Measurements from ENCODE around the gene STAMBP.

Gene STAMBP

DNA sequence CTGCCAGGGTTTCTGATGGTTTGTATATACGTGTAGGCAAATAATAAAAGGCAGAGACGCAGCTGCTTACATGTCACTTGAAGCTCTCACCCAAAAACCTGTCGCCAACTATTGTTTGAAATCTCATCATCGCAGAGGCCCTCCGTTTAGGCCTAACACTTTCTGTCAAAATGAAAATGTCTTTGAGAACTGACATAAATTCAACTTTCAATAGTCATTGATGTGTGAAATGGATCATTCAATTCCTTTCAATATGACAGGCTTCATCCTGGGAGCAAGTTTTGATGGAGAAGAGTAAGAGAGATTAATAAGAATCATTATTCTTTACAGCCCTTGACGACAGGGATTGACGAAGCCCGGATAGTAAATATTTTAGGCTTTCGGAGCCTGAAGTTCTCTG, 66.7 kb downstream of the STAMBP start:
- TF ChIP-seq, protein P1, sequence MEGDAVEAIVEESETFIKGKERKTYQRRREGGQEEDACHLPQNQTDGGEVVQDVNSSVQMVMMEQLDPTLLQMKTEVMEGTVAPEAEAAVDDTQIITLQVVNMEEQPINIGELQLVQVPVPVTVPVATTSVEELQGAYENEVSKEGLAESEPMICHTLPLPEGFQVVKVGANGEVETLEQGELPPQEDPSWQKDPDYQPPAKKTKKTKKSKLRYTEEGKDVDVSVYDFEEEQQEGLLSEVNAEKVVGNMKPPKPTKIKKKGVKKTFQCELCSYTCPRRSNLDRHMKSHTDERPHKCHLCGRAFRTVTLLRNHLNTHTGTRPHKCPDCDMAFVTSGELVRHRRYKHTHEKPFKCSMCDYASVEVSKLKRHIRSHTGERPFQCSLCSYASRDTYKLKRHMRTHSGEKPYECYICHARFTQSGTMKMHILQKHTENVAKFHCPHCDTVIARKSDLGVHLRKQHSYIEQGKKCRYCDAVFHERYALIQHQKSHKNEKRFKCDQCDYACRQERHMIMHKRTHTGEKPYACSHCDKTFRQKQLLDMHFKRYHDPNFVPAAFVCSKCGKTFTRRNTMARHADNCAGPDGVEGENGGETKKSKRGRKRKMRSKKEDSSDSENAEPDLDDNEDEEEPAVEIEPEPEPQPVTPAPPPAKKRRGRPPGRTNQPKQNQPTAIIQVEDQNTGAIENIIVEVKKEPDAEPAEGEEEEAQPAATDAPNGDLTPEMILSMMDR (IDR thresholded peaks at IDR 0.05; ENCODE audit: low read depth, low read length, poor library complexity, severe bottlenecking), result no peak
- no peak for TF ChIP-seq EZH2phosphoT487 (IDR thresholded peaks at IDR 0.05; ENCODE audit: borderline replicate concordance, low read length)
- H3K79me2 ChIP-seq (ENCODE audit: control insufficient read depth, low read length), result no peaks in the 10 kb centered on the region
- H3F3A ChIP-seq (ENCODE audit: control insufficient read depth, insufficient read depth), result no peaks in the 10 kb centered on the region
- no peak overlapping the region for H3K4me3 ChIP-seq (ENCODE audit: low read length)
- H3K4me2 ChIP-seq (ENCODE audit: low read length), result no peak overlapping the region
- no peaks in the 10 kb centered on the region for H3K36me3 ChIP-seq (ENCODE audit: control insufficient read depth, low read length)
- peaks cover 3% of the 10 kb centered on the region; the same call in 1 of the 2 replicates for H3K27me3 ChIP-seq (ENCODE audit: control insufficient read depth, low read length)
- no peaks in the 10 kb centered on the region for H3K4me1 ChIP-seq (ENCODE audit: control insufficient read depth, low read length)
- H3K9me2 ChIP-seq (replicated peaks; ENCODE audit: control insufficient read depth, low read length), result no peaks in the 10 kb centered on the region
- no peak overlapping the region for H3K27ac ChIP-seq (ENCODE audit: low read depth, low read length)
- no peaks in the 10 kb centered on the region for H3K9me3 ChIP-seq (ENCODE audit: control insufficient read depth, insufficient read depth, low read length)
- H4K20me1 ChIP-seq (ENCODE audit: control insufficient read depth, insufficient read depth, low read depth, low read length), result no peaks in the 10 kb centered on the region

DNA sequence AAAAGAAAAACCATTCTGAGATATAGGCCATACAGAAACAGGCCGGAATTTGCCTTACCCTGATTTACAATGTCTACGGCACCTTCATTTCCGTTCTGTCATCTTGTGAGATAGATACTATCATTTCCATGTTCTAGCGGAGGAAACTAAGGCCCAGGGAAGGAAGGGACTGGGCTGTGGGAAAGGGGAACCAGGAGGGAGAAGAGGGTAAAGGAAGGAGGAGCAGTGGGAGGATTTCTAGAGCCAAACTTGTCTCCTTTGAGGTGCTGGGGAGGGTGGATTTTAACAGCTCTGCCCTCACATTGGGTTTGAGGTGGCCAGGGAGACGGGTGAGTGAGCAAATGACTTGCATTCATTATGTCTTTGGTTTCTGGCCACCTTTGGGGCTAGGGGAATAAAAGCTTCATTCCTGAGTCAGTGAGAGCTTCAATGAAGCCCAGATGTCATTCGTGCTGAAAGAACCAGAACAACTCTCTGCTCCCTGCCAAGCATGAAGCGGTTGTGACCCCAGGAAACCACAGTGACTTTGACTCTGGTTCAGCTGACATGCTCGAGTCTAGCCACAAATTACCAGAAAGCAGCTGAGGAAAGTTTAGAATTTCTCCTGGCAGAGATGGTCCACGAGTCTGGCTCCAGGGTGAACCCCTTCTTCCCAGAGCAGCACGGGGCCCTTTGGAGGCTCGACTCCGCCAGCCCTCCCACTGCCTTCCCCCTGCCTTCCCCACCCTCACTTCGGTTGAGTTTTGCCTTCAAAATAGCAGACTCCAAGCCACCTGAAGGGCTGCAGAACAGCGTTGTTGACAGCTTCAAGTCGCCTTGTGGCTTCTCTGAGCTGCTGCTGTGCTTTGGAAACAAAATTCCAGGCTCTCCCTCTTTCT, 67.8 kb downstream of the STAMBP start:
- Histone ChIP-seq H3K79me2 (ENCODE audit: control insufficient read depth, low read length) (no peaks in the 10 kb centered on the region), H3K36me3 (ENCODE audit: control insufficient read depth, low read length) (no peaks in the 10 kb centered on the region), H3K4me1 (ENCODE audit: control insufficient read depth, low read length) (no peaks in the 10 kb centered on the region), H3K9me2 (replicated peaks; ENCODE audit: control insufficient read depth, low read length) (no peaks in the 10 kb centered on the region), H3F3A (ENCODE audit: control insufficient read depth, insufficient read depth) (no peaks in the 10 kb centered on the region), H3K27me3 (ENCODE audit: control insufficient read depth, low read length) (no peaks in the 10 kb centered on the region), H4K20me1 (ENCODE audit: control insufficient read depth, insufficient read depth, low read depth, low read length) (no peaks in the 10 kb centered on the region), H3K9me3 (ENCODE audit: control insufficient read depth, insufficient read depth, low read length) (no peaks in the 10 kb centered on the region), H3K27ac (ENCODE audit: low read depth, low read length) (no peak overlapping the region), H3K4me3 (ENCODE audit: low read length) (no peak overlapping the region), H3K4me2 (ENCODE audit: low read length) (no peak overlapping the region)
- TF ChIP-seq, protein P1 (IDR thresholded peaks at IDR 0.05; ENCODE audit: low read depth, low read length, poor library complexity, severe bottlenecking), result no peak
- no peak for TF ChIP-seq EZH2phosphoT487 (IDR thresholded peaks at IDR 0.05; ENCODE audit: borderline replicate concordance, low read length)

GRCh38 chr2:73897240-73897583, 68.5 kb downstream of the STAMBP start:
- H3K27me3 ChIP-seq (ENCODE audit: control insufficient read depth, low read length), result no peaks in the 10 kb centered on the region
- no peak for TF ChIP-seq EZH2phosphoT487 (IDR thresholded peaks at IDR 0.05; ENCODE audit: borderline replicate concordance, low read length)
- TF ChIP-seq, protein P1 (IDR thresholded peaks at IDR 0.05; ENCODE audit: low read depth, low read length, poor library complexity, severe bottlenecking), result no peak
- H3K9me2 ChIP-seq (replicated peaks; ENCODE audit: control insufficient read depth, low read length), result no peaks in the 10 kb centered on the region
- no peaks in the 10 kb centered on the region for H3K79me2 ChIP-seq (ENCODE audit: control insufficient read depth, low read length)
- H3F3A ChIP-seq (ENCODE audit: control insufficient read depth, insufficient read depth), result no peaks in the 10 kb centered on the region
- no peak overlapping the region for H3K4me3 ChIP-seq (ENCODE audit: low read length)
- H3K4me1 ChIP-seq (ENCODE audit: control insufficient read depth, low read length), result no peaks in the 10 kb centered on the region
- H3K9me3 ChIP-seq (ENCODE audit: control insufficient read depth, insufficient read depth, low read length), result no peaks in the 10 kb centered on the region
- no peak overlapping the region for H3K4me2 ChIP-seq (ENCODE audit: low read length)
- no peaks in the 10 kb centered on the region for H3K36me3 ChIP-seq (ENCODE audit: control insufficient read depth, low read length)
- H4K20me1 ChIP-seq (ENCODE audit: control insufficient read depth, insufficient read depth, low read depth, low read length), result no peaks in the 10 kb centered on the region
- H3K27ac ChIP-seq (ENCODE audit: low read depth, low read length), result no peak overlapping the region

Data from DOHH2 (cell line).